ENCODE data around the gene SPAG17. TPM values are rescaled to one million over a fixed set of nuclear protein-coding genes. Genes with fewer than 3 reads are reported as not detected.

SPAG17 gene
- total RNA-seq, 2 donors from 2014 or later, result not detected

- intact Hi-C loops (cut with DNase I), result no loop called here
- DNase-seq (ENCODE audit: low spot score), result no peak
Observed at GRCh38 chr1:118183586-118183985, 1.4 kb downstream of the SPAG17 start.

GRCh38 chr1:118177998-118178397 is 7.0 kb downstream of the SPAG17 start:
- intact Hi-C loops (cut with DNase I), result no loop called here
- no peak for DNase-seq (ENCODE audit: low spot score)

GRCh38 chr1:118169016-118169415 is 16.0 kb downstream of the SPAG17 start:
- DNase-seq (ENCODE audit: low spot score), result no peak
- intact Hi-C loops (cut with DNase I), result no loop called here

GRCh38 chr1:118160806-118161205 is 24.2 kb downstream of the SPAG17 start:
- intact Hi-C loops (cut with DNase I), result no loop called here
- DNase-seq (ENCODE audit: low spot score), result no peak

- intact Hi-C loops (cut with DNase I), result loop anchor here in 1 of 2 donors (10.0 kb wide), 1 partner anchor 1205 kb away; the partner anchor contains the start of gene HAO2
- DNase-seq (ENCODE audit: low spot score), result no peak
Observed at GRCh38 chr1:118159569-118159968, 25.5 kb downstream of the SPAG17 start.

- no peak for DNase-seq (ENCODE audit: low spot score)
- intact Hi-C loops (cut with DNase I), result loop anchor here in 1 of 2 donors (10.0 kb wide), 1 partner anchor 1206 kb away; the partner anchor contains the start of gene HAO2
Observed at GRCh38 chr1:118158924-118159323, 26.1 kb downstream of the SPAG17 start.

GRCh38 chr1:118157506-118157905 is 27.5 kb downstream of the SPAG17 start:
- intact Hi-C loops (cut with DNase I), result loop anchor here in 1 of 2 donors (10.0 kb wide), 1 partner anchor 1207 kb away; the partner anchor contains the start of gene HAO2

GRCh38 chr1:118155106-118155505 is 29.9 kb downstream of the SPAG17 start:
- intact Hi-C loops (cut with DNase I), result loop anchor here in 1 of 2 donors (10.0 kb wide), 1 partner anchor 1210 kb away; the partner anchor contains the start of gene HAO2
- no peak for DNase-seq (ENCODE audit: low spot score)

More at GRCh38 chr1:118157506-118157905, 27.5 kb downstream of the SPAG17 start:
- no peak for DNase-seq (ENCODE audit: low spot score)

GRCh38 chr1:118154220-118154619 is 30.8 kb downstream of the SPAG17 start:
- intact Hi-C loops (cut with DNase I), result loop anchor here in 1 of 2 donors (5.0 to 10.0 kb wide), 2 partner anchors 858 to 1211 kb away; partner anchors contain the start of gene HAO2
- DNase-seq (ENCODE audit: low spot score), result no peak

GRCh38 chr1:118151312-118151937 is 33.6 kb downstream of the SPAG17 start:
- DNase-seq (ENCODE audit: low spot score), result peak; percentile 74
- intact Hi-C loops (cut with DNase I), result loop anchor here in 1 of 2 donors (5.0 to 10.0 kb wide), 2 partner anchors 861 to 1213 kb away; partner anchors contain the start of gene HAO2

GRCh38 chr1:118149799-118150198 is 35.2 kb downstream of the SPAG17 start:
- intact Hi-C loops (cut with DNase I), result loop anchor here in 1 of 2 donors (5.0 to 10.0 kb wide), 2 partner anchors 863 to 1215 kb away; partner anchors contain the start of gene HAO2
- DNase-seq (ENCODE audit: low spot score), result no peak

- intact Hi-C loops (cut with DNase I), result no loop called here
- DNase-seq (ENCODE audit: low spot score), result no peak
Observed at GRCh38 chr1:118148034-118148433, 37.0 kb downstream of the SPAG17 start.

- intact Hi-C loops (cut with DNase I), result no loop called here
Observed at GRCh38 chr1:118147522-118147921, 37.5 kb downstream of the SPAG17 start.

GRCh38 chr1:118145721-118146120 is 39.3 kb downstream of the SPAG17 start:
- intact Hi-C loops (cut with DNase I), result no loop called here
- no peak for DNase-seq (ENCODE audit: low spot score)

More at GRCh38 chr1:118147522-118147921, 37.5 kb downstream of the SPAG17 start:
- DNase-seq (ENCODE audit: low spot score), result no peak

- DNase-seq (ENCODE audit: low spot score), result no peak
- intact Hi-C loops (cut with DNase I), result no loop called here
Observed at GRCh38 chr1:118144684-118145083, 40.3 kb downstream of the SPAG17 start.

- DNase-seq (ENCODE audit: low spot score), result no peak
- intact Hi-C loops (cut with DNase I), result no loop called here
Observed at GRCh38 chr1:118143831-118144230, 41.2 kb downstream of the SPAG17 start.

GRCh38 chr1:118143121-118143520 is 41.9 kb downstream of the SPAG17 start:
- intact Hi-C loops (cut with DNase I), result no loop called here
- DNase-seq (ENCODE audit: low spot score), result no peak

- DNase-seq (ENCODE audit: low spot score), result no peak
- intact Hi-C loops (cut with DNase I), result no loop called here
Observed at GRCh38 chr1:118142546-118142945, 42.5 kb downstream of the SPAG17 start.

GRCh38 chr1:118137900-118138299 is 47.1 kb downstream of the SPAG17 start:
- intact Hi-C loops (cut with DNase I), result no loop called here

GRCh38 chr1:118136187-118136941 is 48.7 kb downstream of the SPAG17 start:
- intact Hi-C loops (cut with DNase I), result no loop called here
- DNase-seq (ENCODE audit: low spot score), result no peak

More at GRCh38 chr1:118137900-118138299, 47.1 kb downstream of the SPAG17 start:
- no peak for DNase-seq (ENCODE audit: low spot score)

Measured in posterior vena cava (tissue), 2 donors.